ENCODE data around the gene NUFIP2.
"Not testable (repeated sequence)": the region's sequence is repeated elsewhere in the genome, so short reads cannot be mapped to it uniquely, and the experiment has no call there.

NUFIP2 gene

DNA sequence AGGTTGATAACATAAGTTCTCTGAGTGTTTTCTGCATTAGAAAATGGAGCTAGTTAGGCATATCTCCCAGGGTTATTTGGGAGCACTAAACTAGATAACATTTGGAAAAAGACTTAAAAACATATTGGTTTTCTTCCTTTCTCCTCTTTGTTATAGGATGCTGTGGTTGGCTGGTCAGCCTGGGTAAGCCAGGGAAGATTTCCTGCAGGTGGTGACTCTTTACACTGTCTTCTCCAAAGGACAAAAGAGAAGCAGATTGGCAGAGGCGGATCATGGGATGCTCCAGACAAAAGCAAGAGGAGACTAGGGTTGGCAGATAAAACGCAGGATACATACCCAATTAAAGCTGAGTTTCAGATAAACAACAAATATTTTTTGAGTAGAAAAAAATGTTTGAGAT lies 53.5 kb downstream of the NUFIP2 start:
- in situ Hi-C loops (cut with HindIII; ENCODE audit: low sequenced_read_pairs) = no loop called here

DNA sequence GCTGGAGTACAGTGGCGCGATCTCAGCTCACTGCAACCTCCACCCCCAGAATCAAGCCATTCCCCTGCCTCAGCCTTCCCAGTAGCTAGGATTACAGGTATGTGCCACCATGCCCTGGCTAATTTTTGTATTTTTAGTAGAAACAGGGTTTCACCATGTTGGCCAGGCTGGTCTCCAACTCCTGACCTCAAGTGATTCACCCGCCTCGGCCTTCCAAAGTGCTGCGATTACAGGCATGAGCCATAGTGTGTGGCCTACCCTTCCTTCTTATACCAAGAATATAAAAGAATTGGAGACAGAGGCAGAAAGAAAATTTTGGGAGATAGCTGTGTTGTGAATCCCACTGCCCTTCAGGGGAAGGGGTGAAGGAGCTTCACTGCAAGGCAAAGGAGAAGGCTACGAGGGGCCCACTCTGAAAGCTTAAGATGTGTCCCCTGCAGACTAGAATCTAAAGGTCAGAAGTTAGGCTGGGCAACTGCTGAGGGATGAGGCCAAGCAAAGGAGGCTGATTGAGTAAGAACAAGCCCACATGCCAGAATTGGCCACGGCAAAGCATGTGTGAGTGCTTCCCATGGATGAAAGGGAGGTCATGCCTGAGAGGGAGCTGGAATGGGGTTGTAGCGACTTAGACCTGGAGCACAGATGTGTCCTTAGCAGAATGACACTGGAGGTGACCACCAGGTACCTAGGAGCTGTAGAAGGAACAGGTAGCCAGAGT lies 55.7 kb downstream of the NUFIP2 start:
- in situ Hi-C loops (cut with HindIII; ENCODE audit: low sequenced_read_pairs) = loop anchor here (5.0 kb wide), 1 partner anchor 81 kb away; no protein-coding TSS in a partner anchor

DNA sequence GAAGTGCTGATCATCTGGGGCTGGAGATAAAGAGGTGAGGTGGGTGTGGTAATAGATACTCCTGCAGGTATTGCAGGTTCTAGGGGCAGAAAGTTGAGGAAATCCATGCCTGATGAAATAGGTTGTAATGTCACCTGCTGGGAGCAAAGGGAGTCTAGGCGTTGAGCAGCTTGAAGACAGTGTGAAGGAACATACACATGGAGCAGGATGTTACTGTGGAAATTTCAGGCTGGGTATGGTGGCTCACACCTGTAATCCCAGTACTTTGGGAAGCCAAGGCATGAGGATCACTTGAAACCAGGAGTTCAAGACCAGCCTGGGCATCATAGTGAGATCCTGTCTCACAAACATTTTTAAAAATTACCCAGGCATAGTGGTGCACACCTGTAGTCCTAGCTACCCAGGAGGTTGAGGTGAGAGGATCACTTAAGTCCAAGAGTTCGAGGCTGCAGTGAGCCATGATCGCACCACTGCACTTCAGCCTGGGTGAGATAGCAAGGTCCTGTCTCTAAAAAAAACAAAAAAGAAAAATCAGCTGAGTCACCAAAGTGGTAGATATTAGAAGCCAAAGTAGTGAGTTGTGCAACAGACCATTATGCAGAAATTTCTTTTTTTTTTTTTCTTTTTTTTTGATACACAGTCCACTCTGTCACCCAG lies 56.3 kb downstream of the NUFIP2 start:
- in situ Hi-C loops (cut with HindIII; ENCODE audit: low sequenced_read_pairs) = loop anchor here (5.0 kb wide), 1 partner anchor 80 kb away; no protein-coding TSS in a partner anchor

DNA sequence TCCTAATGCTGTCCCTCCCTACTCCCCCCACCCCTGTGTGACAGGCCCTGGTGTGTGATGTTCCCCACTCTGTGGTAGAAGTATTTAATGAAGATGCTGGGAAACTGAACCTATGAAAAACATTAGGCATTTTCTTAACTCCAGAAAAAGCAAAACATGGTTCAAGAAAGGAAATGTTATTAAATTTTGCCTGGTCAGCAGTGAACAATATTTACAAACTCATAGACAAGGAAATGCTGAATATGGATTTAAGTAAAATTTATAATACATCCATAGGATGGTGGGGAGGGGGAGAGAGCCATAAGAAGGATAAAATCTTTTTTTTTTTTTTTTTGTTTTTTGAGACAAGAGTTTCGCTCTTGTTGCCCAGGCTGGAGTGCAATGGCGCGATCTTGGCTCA lies 58.0 kb downstream of the NUFIP2 start:
- in situ Hi-C loops (cut with HindIII; ENCODE audit: low sequenced_read_pairs) = loop anchor here (5.0 kb wide), 1 partner anchor 79 kb away; no protein-coding TSS in a partner anchor

DNA sequence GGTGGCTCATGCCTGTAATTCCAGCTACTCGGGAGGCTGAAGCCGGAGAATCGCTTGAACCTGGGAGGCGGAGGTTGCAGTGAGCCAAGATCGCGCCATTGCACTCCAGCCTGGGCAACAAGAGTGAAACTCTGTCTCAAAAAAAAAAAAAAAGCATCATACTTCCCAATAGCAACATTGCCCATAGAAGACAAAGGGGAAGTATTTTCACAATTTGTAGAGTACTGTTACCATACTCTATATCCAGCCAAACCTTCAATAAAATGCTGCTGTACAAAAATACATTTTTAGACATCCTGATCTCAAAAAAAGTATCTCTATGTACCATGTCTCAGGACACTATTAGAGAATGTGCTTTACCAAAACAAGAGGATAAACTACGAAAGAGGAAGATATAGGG lies 59.0 kb downstream of the NUFIP2 start:
- in situ Hi-C loops (cut with HindIII; ENCODE audit: low sequenced_read_pairs) = loop anchor here (5.0 kb wide), 1 partner anchor 78 kb away; no protein-coding TSS in a partner anchor

DNA sequence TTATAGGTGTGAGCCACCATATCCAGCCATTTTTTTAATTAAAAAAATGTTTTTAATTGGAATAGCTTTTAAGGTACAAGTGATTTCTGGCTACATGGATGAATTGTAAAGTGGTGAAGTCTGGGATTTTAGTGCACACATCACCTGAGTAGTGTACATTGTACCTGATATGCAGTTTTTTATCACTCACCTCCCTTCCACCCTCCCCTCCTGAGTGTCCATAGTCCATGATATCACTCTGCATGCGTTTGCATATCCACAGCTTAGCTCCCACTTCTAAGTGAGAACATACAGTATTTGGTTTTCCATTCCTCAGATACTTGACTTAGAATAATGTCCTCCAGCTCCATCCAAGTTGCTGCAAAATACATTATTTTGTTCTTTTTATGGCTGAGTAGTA lies 60.6 kb downstream of the NUFIP2 start:
- in situ Hi-C loops (cut with HindIII; ENCODE audit: low sequenced_read_pairs) = no loop called here

DNA sequence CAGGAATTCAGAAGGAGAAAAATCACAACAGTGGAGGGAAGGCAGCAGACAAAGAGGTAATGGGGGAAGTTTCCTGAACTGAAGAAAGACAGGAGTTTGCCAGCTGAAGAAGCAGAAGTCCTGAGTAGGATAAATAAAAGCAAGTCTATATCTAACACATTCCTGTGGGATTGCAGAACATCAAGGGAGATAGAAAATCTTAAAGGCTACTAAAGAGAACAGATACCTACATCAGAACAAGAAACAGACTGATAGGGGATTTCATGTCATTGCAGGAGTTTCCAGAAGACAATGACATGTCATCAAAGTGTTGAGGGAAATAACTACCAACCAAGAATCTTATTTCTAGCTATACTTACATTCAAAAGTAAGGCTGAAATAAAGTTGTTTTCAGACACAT lies 68.6 kb downstream of the NUFIP2 start:
- in situ Hi-C loops (cut with HindIII; ENCODE audit: low sequenced_read_pairs) = no loop called here

DNA sequence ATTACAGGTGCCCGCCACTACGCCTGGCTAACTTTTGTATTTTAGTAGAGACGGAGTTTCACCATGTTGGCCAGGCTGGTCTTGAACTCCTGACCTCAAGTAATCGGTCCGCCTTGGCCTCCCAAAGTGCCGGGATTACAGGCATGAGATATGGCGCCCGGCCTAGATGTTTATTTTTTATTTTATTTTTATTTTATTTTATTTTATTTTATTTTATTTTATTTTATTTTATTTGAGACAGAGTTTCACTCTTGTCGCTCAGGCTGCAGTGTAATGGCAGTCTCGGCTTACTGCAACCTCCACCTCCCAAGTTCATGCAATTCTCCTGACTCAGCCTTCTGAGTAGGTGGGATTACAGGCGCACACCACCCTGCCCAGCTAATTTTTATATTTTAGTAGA lies 72.6 kb downstream of the NUFIP2 start:
- in situ Hi-C loops (cut with HindIII; ENCODE audit: low sequenced_read_pairs) = not testable (repeated sequence)

DNA sequence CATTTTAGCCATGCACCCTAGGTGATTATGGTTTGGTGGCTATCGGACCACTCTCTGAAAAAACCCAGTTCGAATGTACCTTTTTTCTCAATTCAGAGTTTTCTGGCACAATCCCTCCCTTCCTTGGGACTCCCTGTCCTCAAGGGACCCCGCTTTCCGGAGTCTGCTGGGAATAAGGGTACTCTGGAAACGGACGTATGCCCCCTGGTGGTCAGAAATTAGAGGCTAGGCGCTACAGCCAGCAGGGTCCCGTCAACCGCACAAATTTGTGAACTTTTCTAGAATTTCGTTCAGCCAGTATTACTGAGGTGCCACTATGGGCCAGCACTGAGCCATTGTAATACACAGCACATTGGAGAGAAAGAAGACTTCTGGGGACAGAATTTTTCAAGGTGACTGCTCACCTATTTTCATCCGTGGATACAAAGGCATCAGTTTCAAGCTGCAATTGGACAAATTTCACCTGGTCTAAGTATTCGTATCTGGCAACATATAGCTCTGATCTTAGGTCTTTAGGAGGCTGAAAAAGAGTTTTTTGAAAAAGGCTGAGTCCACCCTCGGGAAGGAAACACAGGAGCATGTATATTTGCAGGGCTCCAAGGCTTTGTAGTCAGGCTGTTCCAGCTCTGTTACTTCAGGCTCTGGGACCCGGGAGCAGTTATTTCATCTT lies 74.4 kb downstream of the NUFIP2 start:
- in situ Hi-C loops (cut with HindIII; ENCODE audit: low sequenced_read_pairs) = loop anchor here (10.0 kb wide), 1 partner anchor 265 kb away; the partner anchor contains the start of gene PHF12

DNA sequence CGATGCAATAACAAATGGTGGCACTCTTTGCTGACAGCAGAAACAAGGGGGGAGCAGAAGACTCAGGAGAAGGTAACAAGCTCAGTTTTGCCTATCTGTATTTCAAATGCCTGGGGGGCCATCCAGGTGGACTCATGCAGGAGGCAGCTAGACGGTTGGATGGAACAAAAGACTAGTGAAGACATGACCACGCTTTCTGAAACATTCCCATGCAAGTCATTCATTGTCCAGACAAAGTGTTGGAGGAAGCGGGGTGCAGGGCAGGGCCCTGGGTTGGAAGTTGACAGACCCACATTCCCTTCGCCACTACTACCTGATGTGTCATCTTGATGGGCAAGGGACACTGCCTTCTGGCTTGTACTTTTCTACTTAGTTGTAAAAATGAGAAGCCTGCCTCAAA lies 77.1 kb downstream of the NUFIP2 start:
- in situ Hi-C loops (cut with HindIII; ENCODE audit: low sequenced_read_pairs) = loop anchor here (10.0 kb wide), 1 partner anchor 262 kb away; the partner anchor contains the start of gene PHF12

DNA sequence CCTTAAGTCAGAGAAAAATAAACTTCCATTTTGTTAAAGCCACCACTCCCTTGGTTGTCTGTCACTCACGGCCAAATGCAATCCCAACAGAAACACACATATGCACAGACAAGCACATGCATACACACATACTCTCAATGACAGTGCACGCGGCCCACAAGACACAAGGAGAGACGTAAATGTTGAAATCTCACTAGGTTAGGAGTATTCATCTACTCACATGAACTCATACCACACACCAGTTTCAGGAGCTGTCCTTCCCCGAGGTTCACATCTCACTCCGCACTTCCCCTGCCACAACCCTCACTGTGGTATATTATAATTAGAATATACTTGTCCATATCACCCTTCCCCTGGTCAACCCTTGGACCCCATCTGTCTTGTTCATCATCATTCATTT lies 77.8 kb downstream of the NUFIP2 start:
- in situ Hi-C loops (cut with HindIII; ENCODE audit: low sequenced_read_pairs) = loop anchor here (10.0 kb wide), 1 partner anchor 261 kb away; the partner anchor contains the start of gene PHF12

DNA sequence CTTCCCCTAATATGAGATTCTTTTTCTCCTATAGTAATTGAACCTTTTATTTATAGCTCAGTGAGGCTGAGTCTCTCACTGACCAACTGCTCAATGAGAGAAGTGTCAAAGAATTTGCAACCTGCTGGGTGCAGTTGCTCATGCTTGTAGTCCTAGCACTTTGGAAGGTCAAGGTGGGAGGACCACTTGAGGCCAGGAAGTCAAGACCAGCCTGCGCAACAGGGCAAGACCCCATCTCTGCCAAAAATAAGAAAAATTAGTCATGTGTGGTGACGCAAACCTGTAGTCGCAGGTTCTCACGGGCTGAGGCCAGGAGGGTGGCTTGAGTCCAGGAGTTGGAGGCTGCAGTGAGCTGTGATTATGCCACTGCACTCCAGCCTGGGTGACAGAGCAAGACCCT lies 78.2 kb downstream of the NUFIP2 start:
- in situ Hi-C loops (cut with HindIII; ENCODE audit: low sequenced_read_pairs) = loop anchor here (10.0 kb wide), 1 partner anchor 261 kb away; the partner anchor contains the start of gene PHF12

DNA sequence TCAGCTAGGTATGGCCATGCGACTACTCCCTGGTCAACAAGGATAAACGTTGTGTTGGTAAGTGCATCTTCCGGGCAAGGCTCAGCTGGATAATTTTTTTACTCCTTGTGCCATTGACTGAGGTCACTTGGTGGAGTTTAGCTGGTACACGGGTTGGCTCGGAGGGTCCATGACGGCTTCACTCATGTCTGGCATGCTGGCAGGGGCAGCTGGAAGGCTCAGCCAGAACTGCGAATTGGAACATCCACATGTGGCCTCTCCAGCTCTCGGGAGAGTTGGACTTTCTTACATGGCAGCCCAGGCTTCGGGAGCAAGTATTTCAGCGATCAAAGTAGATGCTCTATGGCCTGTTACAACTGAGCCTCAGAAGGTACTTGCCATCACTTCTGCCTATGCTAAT lies 78.8 kb downstream of the NUFIP2 start:
- in situ Hi-C loops (cut with HindIII; ENCODE audit: low sequenced_read_pairs) = loop anchor here (10.0 kb wide), 1 partner anchor 260 kb away; the partner anchor contains the start of gene PHF12

DNA sequence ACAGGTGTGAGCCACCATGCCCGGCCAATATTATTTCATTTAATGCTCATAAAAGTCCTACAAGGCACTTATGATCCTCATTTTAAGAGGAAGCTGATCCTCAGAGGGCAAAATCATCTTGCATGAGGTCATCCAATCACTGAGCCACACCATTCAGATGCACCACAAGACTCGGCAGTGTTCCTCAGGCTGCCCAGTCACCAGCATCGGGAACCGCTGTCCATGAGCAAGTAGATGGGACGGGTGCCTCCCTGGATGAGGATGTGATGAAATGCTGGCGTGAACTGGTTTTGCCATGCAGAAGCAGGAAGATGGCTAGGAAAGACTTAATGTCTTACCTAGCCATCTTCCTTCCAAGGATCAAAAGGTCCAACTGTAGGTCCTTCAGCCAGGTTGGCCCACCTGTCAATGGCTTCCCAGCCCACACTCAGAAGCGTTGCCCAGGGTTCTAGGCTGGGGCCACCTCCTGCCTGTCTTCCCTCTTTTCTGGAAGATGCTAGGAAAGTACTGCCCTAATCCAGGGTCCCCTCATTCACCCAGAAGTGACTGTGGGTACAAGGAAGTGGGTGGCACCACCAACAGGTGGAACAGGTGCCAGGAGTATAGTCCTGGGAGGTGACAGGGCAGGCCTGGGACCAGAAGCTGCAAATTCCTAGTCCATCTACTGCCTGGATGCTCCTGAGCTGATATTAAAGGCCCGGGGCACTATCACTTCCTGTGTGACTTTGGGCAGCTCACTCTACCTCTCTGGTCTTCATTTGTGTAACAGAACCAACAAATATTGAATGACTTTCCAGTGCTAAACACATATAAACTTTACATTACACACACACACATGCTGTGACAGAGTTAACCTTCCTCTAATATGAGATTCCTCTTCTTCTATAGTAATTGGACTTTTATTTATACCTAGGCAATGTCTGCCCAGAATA lies 79.5 kb downstream of the NUFIP2 start:
- in situ Hi-C loops (cut with HindIII; ENCODE audit: low sequenced_read_pairs) = loop anchor here (5.0 to 10.0 kb wide), 4 partner anchors 57 to 260 kb away; partner anchors contain the start of gene PHF12

DNA sequence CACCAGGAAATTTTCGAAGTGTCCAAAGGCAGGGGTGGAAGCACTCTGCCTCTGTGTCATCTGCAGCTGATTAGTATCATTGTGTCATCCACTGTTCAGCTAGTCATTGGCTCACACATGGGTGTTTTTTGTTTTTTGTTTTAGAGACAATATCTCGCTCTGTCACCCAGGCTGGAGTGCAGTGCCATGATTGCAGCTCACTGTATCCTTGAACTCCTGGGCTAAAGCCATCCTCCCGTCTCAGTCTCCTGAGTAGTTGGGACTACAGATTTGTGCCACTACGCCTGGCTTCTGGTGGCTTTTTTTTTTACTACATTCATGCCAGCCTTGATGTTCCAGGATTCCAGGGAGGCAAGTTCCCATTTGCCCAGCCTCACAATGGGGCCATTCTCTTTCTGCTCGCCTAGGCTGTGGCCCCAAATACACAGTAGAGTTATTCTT lies 81.2 kb downstream of the NUFIP2 start:
- in situ Hi-C loops (cut with HindIII; ENCODE audit: low sequenced_read_pairs) = loop anchor here (5.0 to 10.0 kb wide), 4 partner anchors 55 to 258 kb away; partner anchors contain the start of gene PHF12

DNA sequence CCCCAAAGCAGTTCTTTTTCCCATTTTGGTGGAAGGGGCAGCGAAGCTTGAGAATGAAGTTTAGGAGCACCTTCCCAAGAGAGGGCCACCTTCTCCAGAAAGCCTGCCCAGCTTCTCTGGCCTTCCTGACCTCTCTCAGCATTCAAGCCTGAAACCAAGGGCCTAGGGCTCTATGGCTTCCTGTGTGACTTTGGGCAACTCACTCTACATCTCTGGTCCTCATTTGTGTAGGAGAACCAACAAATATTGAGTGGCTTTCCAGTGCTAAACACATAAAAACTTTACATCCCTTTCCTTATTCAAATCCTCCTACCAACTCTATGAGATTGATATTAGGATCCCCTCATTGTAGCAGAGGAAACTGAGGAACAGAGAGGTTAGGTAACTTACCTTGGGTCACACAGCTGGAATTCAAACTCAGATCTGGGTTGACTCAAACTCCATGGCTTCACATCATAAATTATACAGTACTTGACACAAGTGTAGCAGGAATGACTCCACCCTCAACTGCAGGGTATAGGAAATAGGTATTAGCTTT lies 81.8 kb downstream of the NUFIP2 start:
- in situ Hi-C loops (cut with HindIII; ENCODE audit: low sequenced_read_pairs) = loop anchor here (5.0 to 10.0 kb wide), 4 partner anchors 55 to 257 kb away; partner anchors contain the start of gene PHF12

DNA sequence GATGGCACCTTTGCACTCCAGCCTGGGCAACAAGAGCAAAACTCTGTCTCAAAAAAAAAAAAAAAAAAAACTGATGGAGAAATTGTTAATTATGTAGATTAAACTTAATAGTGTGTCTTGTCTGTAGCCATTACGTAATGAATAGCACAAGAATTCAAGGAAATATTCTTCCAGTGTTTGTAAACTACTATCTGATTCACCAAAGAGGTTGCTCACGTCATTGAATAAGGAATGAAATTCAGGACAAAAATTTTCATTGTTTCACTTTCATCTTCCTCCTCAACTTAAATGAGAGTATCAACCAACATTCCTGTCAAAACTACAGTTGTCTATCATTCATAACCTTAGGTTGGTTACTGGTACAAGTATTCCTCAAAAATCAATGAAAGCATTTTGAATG lies 83.1 kb downstream of the NUFIP2 start:
- in situ Hi-C loops (cut with HindIII; ENCODE audit: low sequenced_read_pairs) = loop anchor here (5.0 to 10.0 kb wide), 4 partner anchors 54 to 256 kb away; partner anchors contain the start of gene PHF12

DNA sequence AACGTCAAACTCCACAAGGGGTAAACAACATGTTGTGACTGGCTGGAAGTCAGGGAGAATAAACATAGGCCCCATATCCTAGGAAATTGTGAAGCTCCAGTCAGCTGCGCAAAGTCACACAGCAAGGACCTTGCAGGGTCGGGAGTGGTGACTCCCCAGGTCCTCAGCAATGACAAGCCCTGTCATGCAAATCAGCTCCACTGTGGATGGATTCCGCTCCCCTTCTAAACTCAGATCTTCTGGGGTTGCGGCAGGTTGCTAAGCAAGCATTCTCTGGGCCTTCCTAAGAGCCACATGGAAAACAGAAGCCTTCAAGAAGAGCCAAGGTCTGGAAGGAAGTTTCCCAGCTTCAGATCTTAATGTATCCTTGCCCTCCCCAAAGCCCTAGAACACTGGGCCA lies 84.9 kb downstream of the NUFIP2 start:
- in situ Hi-C loops (cut with HindIII; ENCODE audit: low sequenced_read_pairs) = no loop called here

DNA sequence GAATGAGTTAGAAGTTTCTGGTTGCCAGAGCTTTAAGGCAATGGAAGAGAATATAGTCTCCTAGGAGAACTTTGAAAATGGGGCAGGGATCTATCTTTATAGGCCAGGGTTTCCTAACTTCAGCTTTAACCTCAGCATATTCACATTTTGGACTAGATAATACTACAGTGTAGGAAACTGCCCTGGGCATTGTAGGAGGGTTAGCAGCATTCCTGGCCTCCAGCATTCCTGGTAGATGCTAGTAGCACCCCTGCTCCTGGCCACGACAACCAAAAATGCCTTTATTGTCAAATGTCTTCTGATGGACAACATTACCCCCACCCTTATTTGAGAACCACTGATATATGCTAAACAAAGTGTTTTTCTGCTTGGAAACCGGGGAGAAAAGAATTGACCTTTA lies 86.0 kb downstream of the NUFIP2 start:
- in situ Hi-C loops (cut with HindIII; ENCODE audit: low sequenced_read_pairs) = no loop called here
